Stimulated activated CD8-positive, alpha-beta memory T cell treated with anti-CD3 and anti-CD28 coated beads, Interleukin-4, amount 100 ng/mL, for 24 hours (primary cell): ENCODE measurements around the gene CCDC85B.
A peak's percentile ranks its signal among the peaks of the same experiment; 100 is the strongest.

Experiments used
- DNase-seq: peaks from one replicate; pipeline ENCODE4 v3.0.0-alpha.2; 2020; ENCODE audit warnings: low read depth

The CCDC85B gene

DNA sequence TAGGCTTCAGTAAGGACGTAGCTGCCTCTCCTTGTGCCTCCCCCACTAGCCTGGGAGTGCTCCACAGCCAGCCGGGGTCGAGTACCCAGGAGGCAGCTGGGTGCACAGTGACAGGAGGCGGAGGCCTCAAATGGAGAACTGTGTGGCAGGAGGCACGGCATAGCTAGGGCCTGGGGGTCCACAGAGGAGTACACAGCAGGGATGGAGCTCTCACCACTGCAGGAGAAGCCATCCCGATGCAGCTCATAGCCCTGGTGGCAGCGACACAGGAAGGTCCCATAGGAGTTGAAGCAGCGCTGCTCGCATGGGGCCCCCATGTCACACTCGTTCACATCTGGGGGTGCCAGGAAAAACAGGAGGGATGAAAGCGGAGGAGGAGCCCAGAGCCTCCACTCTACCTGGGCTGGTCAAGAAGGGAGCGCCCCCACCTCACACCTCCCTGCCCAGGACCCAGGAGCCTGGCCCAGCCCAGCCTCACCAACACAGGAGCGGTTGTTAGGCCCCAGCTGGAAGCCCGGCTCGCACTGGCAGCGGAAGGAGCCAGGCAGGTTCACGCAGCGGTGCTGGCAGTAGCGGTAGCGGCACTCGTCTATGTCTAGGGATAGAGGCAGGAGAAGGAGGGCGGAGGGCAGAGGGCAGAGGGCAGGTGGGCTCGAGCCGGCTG lies 20.7 kb upstream of the CCDC85B start:
- no peak for DNase-seq

DNA sequence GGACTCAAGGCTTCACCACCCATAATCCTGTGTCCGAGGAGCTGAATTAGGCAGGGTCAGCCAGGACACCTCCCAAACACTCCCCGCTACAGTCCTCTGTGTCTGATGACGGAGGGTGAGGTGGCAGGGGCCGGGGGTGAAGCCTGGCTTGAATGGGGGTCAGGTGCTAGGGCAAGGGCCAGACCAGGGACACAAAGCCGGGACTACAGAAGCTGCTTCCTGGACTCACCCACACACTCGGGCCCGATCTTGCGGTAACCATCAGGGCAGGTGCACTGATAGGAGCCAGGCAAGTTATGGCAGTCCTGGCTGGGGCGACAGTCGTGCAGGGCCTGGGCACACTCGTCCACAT lies 20.2 kb upstream of the CCDC85B start:
- DNase-seq, result no peak

DNA sequence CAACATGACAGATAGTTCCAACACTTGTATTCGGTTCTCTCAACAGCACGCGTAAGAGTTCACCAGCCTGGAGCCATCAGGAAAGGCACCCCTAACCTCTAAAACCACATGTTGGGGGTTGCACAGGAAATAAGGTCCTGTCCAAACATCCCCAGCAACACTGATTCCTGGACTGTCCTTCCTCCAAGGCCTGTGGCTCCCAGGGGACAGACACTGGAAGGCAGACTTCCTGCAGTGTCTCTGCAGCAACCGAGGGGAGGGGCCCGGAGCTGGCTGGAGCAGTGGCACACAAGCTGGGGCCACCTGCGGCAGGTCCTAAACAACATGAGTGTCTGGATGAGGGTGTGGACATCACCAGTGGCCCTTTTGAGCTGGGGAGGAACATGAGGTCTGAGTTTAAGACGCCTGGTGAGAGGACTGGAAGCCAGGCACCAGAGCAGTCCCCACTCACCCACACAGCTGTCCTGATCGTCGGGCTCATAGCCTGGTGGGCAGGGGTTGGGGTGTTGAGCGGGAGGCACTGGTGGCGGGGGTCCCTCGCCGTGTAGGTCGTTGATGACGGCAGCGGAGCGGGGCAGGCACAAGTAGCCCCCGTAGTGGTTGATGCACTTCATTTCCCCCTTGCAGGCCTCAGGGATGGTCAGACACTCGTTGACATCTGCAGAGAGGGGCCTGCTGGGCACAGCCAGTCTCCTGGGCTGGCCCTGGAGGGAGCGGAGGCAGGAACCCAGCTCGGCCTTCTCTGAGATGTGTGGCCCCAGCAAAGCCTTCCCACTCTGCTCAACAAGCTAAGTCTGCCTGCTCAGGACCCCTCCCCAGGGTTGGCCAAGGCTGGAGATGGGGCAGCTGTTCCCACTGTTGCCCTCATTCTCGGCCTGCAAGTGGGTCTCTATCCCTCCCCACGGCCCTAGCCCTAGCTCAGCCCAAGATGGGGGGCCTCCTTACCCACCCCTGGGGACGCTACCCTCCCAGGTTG lies 19.5 kb upstream of the CCDC85B start:
- DNase-seq, result no peak

DNA sequence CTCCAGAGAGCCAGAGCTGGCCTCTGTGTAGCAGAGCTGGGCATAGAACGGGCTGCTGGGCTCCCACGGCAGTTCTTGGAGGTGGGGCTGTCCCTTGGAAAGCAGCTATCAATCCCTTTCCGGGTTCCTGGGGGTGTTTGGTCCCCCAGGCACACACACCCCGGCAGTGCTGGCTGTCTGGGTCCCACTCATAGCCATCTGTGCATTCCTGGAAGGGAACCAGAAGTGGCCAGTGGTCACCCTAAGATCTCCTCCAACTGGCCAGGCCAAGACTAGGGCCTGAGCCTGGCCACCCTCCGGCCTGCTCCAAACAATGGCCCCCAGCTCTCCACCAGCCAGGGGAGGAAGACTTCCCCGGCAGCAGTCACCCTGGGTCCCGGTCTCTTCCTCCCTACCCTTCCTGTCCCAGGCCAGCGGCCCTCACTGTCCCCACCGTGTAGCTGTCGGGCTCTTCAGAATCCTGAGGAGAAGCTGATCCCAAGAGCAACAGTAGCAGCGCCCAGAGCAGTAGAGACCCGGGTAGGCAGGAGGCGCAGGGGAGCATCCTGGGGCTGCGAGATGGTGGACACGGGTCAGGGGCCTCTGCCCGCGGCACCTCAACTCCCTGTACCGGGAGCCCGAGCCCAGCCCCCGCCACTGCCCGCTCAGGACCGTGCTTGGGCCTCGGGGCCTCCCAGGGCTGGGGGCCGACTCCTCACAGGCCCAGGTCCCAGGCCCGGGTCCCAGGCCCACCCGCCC lies 18.5 kb upstream of the CCDC85B start:
- no peak for DNase-seq

DNA sequence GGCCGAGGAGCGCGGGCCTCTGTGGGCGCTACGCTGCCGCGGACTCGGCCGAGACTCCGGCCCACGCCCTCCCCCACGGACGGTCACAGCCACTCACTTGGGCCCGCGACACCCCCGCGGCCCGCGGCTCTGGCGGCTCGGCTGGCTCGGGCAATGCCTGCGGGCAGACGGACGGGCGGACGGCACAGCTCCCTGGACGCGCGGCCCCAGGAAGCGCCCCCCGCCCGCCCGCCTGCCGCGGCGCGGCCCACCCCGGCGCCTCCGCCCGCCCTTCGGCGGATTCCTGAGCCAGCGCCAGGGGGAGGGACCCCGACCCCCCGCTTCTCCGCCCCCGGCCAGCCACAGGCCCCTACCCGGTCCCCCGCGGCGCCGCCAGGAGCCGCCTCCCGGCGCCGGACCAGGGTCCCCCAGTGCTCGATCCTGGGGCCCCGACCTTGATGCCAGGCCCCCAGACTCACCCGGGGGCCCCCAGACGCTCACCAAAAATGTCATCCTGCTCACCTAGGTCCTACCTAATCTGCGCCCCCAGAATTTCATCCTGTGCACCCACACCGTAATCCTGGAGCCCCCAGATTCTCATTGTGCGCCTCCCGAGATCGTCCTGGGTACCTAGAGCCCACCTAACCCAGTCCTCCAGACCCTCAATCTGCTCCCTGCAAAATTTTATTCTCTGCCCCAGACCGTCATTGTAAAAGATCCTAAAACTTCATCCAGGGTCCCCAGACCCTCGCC lies 17.7 kb upstream of the CCDC85B start, which contains the start of gene EFEMP2:
EFEMP2 (minus strand) TSS at position 215 of the 732 bp plus-strand sequence. CDS start 446 bp downstream, outside the sequence.
- no peak for DNase-seq

DNA sequence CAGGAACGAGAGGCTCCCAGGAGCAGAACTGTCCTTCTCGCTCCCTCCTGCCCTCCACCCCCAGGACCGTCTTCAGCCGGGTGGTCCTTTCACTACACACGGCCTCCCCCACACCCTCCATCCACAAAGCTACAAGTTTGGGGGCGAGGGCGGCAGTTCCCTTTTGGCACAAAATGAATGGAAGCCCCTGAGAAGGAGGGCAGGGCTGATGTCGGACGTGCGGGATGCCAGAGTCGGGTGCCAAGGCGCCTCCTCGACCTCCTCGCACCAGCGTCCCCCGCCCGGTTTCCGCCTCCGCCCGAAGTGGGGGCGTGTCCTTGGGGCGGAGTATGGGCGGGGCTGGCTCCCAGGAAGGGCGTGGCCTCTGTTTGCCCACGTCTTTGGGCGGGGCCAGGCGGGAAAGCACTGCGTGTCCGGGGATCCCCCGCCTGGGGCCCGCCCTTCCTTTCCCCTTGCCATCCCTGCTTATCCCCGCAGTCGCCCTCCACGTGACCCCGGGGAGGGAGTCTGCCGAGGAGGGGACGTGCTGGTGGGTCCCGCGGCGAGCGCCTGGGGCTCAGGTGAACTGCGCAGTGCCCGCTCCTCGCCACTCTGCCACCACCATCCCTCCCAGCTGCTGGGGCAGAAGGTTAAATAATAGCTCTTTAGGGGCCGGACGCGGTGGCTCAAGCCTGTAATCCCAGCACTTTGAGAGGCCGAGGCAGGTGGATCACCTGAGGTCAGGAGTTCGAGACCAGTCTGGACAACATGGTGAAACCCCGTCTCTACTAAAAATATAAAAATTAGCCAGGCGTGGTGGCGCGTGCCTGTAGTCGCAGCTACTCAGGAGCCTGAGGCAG lies 16.9 kb upstream of the CCDC85B start:
- peak; percentile 91 for DNase-seq

DNA sequence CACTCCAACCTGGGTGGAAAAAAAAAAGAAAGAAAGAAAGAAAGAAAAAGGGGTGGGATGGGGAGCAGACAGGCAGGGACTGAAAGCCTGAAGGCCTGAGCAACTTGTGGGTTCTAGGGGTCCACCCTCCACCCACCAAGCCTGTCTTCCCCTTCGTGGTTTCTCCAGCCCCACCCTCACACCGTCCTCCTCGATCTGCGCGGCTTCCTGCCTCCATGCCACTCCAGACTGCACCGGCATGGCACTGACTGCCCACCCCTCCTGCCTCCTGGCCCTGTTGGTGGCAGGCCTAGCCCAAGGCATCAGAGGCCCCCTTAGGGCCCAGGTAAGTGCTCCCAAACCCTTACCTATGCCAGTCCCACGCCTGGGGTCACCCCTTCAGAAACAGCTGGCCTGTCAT lies 10.9 kb upstream of the CCDC85B start, which contains the start of gene CTSW:
CTSW (plus strand) TSS at position 221 of the 400 bp plus-strand sequence; CDS start at position 239, 18 bp downstream.
- DNase-seq, result peak; percentile 45

DNA sequence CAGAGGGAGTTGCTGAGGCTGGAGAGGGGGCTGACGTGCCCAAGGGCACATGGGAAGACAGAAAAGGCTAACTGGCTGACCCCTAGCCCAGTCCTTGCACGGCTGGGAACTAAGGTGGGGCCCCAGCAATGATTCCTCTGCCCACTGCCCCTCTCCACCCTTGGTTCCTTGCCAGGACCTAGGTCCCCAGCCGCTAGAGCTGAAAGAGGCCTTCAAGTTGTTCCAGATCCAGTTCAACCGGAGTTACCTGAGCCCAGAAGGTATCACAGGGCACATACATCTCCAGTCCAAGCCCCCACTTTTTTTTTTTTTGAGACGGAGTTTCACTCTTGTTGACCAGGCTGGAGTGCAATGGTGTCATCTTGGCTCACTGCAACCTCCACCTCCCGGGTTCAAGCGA lies 10.4 kb upstream of the CCDC85B start:
- DNase-seq, result no peak

DNA sequence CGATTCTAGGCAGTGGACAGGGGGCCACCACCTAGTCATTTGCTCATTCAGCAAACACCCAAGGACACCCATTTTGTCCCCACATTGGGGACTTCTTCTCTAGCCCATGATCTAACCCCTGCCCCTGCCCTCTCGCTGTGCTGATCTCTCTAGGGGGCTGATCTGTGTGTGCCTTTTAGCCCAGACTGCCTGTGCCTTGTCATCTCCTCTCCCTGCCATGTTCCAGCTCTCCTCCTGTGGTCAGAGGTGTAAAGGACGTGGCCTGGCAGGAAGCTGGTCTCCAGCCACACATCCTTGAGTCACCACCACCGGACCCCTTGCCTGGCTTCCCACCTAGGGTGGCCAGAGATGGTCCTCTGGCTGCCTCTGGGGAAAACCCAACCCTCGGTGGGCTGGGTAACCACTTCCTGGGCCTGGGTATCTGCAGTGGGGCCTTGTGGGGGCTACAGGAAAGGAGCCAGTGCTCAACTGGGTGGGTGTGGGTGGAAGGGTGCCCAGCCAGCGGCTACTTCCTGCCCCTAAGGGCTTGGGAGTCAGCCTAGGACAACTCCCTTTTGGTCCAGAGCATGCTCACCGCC lies 9.5 kb upstream of the CCDC85B start:
- DNase-seq, result no peak

DNA sequence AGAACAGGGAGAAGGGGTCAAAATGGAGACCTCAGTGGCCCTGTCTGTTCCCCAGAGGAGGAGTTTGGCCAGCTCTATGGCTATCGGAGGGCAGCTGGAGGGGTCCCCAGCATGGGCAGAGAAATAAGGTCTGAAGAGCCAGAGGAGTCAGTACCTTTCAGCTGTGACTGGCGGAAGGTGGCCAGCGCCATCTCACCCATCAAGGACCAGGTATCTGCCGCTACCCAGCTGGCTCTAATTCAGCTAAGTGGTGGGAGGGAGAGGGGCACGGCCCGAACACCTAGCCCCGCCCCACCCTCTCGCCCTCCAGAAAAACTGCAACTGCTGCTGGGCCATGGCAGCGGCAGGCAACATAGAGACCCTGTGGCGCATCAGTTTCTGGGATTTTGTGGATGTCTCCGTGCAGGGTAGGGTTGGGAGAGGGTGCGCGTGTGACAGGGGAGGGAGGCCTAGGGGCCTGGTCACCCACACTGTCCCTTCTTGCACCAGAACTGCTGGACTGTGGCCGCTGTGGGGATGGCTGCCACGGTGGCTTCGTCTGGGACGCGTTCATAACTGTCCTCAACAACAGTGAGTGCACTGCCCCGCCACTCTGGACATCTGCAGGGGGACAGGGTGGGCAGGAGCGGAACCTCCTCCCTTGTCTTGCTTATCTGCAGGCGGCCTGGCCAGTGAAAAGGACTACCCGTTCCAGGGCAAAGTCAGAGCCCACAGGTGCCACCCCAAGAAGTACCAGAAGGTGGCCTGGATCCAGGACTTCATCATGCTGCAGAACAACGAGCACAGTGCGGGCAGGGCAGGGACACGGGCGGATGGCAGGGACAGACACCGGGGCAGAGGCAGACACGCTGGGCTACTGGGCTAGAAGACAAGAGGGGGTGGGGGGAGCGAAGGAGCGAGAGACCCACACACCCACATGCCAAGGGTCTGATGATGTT lies 8.1 kb upstream of the CCDC85B start:
- no peak for DNase-seq

DNA sequence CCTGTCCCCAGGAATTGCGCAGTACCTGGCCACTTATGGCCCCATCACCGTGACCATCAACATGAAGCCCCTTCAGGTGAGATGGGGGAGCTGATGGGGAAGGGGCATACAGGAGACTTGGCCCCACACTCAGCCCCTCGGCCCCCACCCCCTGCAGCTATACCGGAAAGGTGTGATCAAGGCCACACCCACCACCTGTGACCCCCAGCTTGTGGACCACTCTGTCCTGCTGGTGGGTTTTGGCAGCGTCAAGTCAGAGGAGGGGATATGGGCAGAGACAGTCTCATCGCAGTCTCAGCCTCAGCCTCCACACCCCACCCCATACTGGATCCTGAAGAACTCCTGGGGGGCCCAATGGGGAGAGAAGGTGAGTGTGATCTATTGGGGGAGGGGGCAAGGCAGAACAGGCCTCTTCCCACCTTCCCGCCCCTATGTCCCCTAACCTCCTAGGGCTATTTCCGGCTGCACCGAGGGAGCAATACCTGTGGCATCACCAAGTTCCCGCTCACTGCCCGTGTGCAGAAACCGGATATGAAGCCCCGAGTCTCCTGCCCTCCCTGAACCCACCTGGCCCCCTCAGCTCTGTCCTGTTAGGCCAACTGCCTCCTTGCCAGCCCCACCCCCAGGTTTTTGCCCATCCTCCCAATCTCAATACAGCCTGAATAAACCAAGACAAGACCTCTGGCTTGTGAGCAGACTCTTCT lies 7.3 kb upstream of the CCDC85B start:
- no peak for DNase-seq

DNA sequence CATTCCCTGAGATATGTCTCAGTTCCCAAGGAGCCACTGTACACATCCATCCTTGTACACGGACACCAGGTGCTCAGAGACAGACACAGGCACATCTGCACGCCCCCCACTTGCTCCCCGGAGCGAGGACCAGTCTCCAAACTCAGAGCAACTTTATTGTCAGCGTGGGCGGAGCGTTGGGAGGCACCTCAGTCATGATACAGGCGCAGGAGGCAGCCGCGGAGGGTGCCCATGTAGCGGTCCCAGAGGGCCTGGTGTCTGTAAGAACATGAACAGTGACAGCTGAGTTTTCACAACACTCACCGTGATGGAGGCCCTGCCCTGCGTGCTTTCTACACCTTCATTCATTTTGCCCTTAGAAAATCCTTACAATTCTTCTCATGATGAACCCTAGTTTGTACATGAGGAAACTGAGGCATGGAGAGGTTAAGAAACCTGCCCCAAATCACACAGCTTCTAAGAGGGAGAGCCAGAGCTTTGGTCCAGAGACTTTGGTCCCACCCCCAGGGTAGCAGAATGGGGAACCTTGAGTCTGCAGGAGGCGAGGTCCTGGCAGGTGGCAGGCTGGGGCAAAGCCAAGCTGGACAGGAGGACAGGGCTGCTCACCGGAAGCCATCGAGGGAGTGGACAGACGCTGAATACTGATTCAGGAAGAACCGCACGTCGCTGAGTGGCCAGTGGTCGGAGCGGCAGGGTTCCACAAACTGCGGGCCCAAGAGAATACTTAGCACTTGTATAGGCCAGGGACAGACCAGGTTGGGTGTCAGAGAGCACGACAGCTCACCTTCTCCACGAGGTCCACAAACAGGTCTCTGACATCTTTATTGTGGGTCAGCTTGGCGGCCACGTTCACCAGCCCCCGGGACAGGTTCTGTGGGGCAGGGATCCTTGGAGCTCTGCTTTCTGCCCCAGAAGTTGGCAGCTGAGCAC lies 6.4 kb upstream of the CCDC85B start:
- no peak for DNase-seq

DNA sequence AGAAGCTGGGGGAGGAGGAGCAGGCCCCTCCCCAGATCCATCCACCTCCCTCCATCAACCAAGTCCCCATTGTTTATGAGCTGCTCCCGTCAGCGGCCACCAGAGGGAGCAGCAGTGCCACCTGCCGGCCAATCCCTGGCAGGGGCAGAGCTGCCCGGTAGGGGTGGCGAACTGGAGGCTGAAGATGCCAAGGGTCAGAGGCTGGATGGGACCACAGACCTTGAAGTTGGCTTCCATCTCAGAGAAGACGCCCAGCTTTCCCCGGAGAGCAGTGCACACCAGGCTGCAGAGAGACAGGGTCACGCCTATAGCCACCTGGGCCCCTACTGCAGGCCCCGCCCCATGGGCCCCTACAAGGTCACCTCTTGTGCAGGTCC lies 5.8 kb upstream of the CCDC85B start:
- DNase-seq, result peak; percentile 70

DNA sequence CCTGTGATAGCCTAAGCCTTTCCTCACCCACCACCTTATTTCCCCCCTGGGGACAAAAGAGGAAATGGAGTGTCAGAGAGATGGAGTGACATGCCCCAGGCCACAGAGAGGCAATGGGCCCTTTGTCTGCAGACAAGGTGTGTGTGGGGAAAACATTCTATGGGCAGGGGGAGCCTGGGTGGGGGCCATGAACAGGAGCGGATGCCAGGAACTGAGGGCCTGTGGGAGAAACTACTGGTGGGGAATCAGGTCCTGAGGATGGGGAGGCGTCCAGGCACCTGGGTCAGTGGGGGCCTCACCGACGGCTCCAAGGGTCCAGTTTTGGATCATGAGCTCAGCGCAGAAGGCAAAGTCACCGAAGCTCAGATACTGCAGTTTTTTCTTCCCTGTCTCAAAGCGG lies 5.2 kb upstream of the CCDC85B start:
- no peak for DNase-seq

DNA sequence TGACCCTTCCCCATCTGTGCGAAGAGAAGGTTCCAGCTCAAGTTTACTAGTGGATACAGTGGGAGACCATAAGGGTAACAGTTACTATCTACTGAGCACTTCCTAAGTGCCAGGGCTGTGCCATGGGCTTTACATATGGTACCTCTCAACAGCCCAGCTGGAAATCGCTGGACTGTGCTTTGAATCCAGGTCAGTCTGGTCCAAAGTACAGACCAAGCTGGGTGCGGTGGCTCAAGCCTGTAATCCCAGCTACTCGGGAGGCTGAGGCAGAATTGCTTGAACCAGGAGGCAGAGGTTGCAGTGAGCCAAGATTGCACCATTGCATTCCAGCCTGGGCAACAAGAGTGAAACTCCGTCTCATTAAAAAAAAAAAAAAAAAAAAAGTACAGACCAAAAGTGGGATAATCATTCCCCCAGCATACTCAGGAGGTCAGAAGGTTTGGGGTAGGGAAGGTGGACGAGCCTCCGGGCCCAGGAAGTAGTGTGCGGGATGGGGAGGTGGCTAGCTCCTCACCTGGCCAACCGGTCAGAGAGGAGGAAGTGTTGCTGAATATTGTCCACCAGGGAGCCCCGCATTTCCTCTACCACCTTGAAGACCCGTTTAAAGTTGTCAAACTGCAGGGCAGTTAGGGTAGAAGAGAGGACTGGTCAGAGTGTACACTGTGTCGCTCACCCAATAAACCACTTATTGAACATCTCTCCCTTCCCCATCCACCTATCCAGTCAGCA lies 4.5 kb upstream of the CCDC85B start:
- DNase-seq, result no peak

DNA sequence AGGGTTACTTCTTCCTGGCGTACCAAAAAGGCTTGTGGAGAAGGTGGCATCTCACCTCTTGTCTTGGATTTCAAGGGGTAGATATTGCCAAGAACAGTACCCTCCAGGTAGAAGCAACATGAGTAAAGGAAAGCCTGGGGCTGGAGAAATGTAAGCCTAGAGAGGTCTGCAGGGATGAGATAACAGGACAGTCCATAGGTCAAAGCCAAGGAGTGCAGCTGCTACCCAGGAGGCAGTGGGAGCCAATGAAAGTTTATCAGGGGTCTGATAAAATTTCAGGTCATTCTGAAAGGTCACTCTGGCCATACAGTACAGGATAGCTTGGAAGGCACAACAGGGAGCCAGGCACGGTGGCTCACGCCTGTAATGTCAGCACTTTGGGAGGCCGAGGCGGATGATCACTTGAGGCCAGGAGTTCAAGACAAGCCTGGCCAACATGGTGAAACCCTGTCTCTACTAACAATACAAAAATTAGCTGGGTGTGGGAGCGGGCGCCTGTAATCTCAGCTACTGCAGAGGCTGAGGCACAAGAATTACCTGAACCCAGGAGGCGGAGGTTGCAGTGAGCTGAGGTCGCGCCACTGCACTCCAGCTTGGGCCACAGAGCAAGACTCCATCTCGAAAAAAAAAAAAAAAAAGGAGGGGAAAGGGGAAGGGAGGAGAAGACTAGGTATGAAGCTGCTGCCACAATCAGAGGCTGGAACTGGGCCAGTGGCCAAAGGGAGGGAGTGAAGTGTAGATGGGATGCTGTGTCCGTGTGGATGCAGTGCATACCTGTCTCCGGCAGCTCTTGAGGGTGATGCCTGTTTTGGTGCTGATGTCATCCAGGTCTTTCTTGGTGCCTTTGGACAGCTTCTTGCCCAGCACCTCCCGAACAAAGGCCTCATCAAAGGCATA lies 3.4 kb upstream of the CCDC85B start:
- no peak for DNase-seq
